Activated naive CD8-positive, alpha-beta T cell treated with anti-CD3 and anti-CD28 coated beads for 36 hours (primary cell): Measurements from ENCODE around the gene ITPRID2. TPM values are rescaled to one million over a fixed set of nuclear protein-coding genes. Genes with fewer than 3 reads are reported as not detected.
A peak's percentile ranks its signal among the peaks of the same experiment; 100 is the strongest.

Experiments used
- DNase-seq: peaks from one replicate; pipeline ENCODE4 v3.0.0; 2021
- H3K27ac Mint-ChIP-seq: one replicate; pipeline ENCODE4 v1.8.0; 2022; ENCODE audit warnings: mild to moderate bottlenecking, moderate library complexity, mixed read lengths
- H3K27me3 Mint-ChIP-seq: one replicate; pipeline ENCODE4 v1.8.0; 2022; ENCODE audit warnings: mild to moderate bottlenecking, mixed read lengths
- H3K36me3 Mint-ChIP-seq: one replicate; pipeline ENCODE4 v1.8.0; 2021; ENCODE audit warnings: mild to moderate bottlenecking, mixed read lengths
- H3K4me1 Mint-ChIP-seq: one replicate; pipeline ENCODE4 v1.8.0; 2021; ENCODE audit warnings: mixed read lengths
- H3K4me3 Mint-ChIP-seq: one replicate; pipeline ENCODE4 v1.8.0; 2022; ENCODE audit warnings: mild to moderate bottlenecking, moderate library complexity, mixed read lengths
- H3K9me3 Mint-ChIP-seq: one replicate; pipeline ENCODE4 v1.8.0; 2022; ENCODE audit warnings: mixed read lengths
- total RNA-seq, 2 experiments: library from RNA; stranded (reverse); gene quantifications; one replicate each; pipeline ENCODE4 v1.2.3, GENCODE V29; 2021

The ITPRID2 gene
- 10 to 100 TPM; 47.2 to 49.4 TPM for total RNA-seq

- DNase-seq, result peak; percentile 84
- peak within 1 kb of the TSS; percentile 96 for H3K4me3 Mint-ChIP-seq
- H3K27me3 Mint-ChIP-seq, result peaks cover 25% of the 10 kb centered on the region
- no peaks in the 10 kb centered on the region for H3K9me3 Mint-ChIP-seq
- peaks cover 19% of the 10 kb centered on the region for H3K36me3 Mint-ChIP-seq
- H3K27ac Mint-ChIP-seq, result peak within 1 kb of the TSS; percentile 94
- peaks cover 31% of the 10 kb centered on the region for H3K4me1 Mint-ChIP-seq
Measured at GRCh38 chr2:181891258-181891965, at the start of gene ITPRID2. Gene ITPRID2, plus strand, starts transcription at chr2:181891730. Its CDS starts 337 bp downstream, at chr2:181892067.

GRCh38 chr2:181844551-181845290 is 46.8 kb upstream of the ITPRID2 start:
- Mint-ChIP-seq H3K36me3 (no peaks in the 10 kb centered on the region), H3K27me3 (peaks cover 16% of the 10 kb centered on the region), H3K9me3 (no peaks in the 10 kb centered on the region)

GRCh38 chr2:181846399-181847197 is 44.9 kb upstream of the ITPRID2 start:
- Mint-ChIP-seq H3K36me3 (no peaks in the 10 kb centered on the region), H3K27me3 (peaks cover 16% of the 10 kb centered on the region), H3K4me1 (peaks cover 4% of the 10 kb centered on the region), H3K9me3 (no peaks in the 10 kb centered on the region), H3K27ac (no peak overlapping the region), H3K4me3 (no peak overlapping the region)
- no peak for DNase-seq

More at GRCh38 chr2:181844551-181845290, 46.8 kb upstream of the ITPRID2 start:
- Mint-ChIP-seq H3K4me1 (no peaks in the 10 kb centered on the region), H3K27ac (no peak overlapping the region), H3K4me3 (no peak overlapping the region)
- DNase-seq, result no peak

DNA sequence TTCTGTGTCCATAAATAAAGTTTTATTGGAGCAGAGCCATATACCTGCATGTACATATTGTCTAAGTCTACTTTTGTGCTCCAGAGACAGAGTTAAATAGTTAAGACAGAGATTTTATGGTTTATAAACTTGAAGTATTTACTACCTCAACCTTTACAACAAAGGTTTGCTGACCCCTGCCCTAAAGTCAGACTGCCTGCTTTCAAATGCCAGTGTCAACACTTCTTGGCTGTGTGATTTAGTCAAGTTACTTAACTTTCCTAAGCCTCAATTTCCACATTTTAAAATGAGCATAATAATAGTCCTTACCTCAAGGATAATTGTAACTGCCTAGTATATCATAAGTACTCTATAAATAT is 44.4 kb upstream of the ITPRID2 start:
- Mint-ChIP-seq H3K36me3 (no peaks in the 10 kb centered on the region), H3K4me1 (peaks cover 4% of the 10 kb centered on the region), H3K4me3 (no peak overlapping the region), H3K27ac (no peak overlapping the region), H3K9me3 (no peaks in the 10 kb centered on the region), H3K27me3 (peaks cover 16% of the 10 kb centered on the region)
- DNase-seq, result no peak

GRCh38 chr2:181847702-181848101 is 43.8 kb upstream of the ITPRID2 start:
- Mint-ChIP-seq H3K27me3 (peaks cover 16% of the 10 kb centered on the region), H3K36me3 (no peaks in the 10 kb centered on the region)

GRCh38 chr2:181848261-181848886 is 43.2 kb upstream of the ITPRID2 start:
- H3K4me1 Mint-ChIP-seq, result peaks cover 4% of the 10 kb centered on the region
- no peak overlapping the region for H3K4me3 Mint-ChIP-seq
- DNase-seq, result no peak
- H3K9me3 Mint-ChIP-seq, result no peaks in the 10 kb centered on the region
- H3K36me3 Mint-ChIP-seq, result no peaks in the 10 kb centered on the region
- no peak overlapping the region for H3K27ac Mint-ChIP-seq
- peaks cover 11% of the 10 kb centered on the region for H3K27me3 Mint-ChIP-seq

More at GRCh38 chr2:181847702-181848101, 43.8 kb upstream of the ITPRID2 start:
- Mint-ChIP-seq H3K27ac (no peak overlapping the region), H3K4me1 (peaks cover 4% of the 10 kb centered on the region), H3K4me3 (no peak overlapping the region), H3K9me3 (no peaks in the 10 kb centered on the region)
- DNase-seq, result no peak

DNA sequence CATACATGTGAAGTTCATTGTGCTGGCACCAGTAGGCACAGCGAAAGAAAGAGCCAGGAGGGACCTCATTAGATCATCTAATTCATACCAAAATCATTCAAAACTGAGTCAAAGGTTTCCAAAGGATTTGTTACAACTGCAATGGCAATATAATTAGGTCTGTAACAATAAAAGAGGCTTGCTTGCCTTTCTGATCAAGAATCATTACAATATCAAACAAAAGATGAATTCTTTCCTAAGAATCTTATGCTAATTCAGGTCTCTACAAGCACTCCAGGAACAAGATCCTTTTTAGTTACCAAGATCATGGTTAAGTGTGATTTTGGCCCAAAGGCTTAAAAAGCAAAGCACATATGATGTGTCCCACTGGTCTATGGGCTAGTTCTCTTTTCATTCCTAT is 41.9 kb upstream of the ITPRID2 start:
- H3K4me1 Mint-ChIP-seq, result peaks cover 4% of the 10 kb centered on the region
- no peaks in the 10 kb centered on the region for H3K36me3 Mint-ChIP-seq
- no peak for DNase-seq
- H3K9me3 Mint-ChIP-seq, result no peaks in the 10 kb centered on the region
- no peak overlapping the region for H3K4me3 Mint-ChIP-seq
- H3K27ac Mint-ChIP-seq, result no peak overlapping the region
- H3K27me3 Mint-ChIP-seq, result peaks cover 7% of the 10 kb centered on the region

DNA sequence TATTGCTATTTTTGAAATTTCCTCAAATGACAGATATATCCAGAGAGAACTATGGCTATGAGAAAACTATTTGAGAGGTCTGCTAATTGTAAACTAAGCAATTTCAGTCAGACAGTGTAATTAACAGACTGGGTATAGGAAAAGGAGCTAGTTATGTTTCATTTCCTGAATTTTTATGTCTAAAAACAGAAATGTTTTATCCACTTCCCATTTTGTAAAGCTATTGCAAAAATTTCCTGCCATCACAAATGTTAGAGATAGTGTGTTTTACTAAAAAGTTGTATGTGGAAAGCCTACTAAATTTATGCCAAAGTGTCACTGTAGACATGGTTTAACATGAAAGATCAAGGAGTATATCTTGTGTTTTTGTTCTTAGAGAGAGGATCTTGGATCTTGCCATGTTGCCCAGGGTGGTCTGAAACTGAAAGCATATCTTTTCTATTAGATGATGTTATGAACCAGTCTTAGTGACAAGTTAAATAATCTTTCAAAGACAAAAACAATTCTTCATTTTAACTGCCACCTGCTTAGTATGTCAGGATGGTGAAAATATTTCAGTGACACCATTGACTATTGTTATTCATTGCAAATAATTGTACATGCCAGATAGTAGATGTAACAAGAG is 40.5 kb upstream of the ITPRID2 start:
- Mint-ChIP-seq H3K9me3 (no peaks in the 10 kb centered on the region), H3K4me3 (no peak overlapping the region), H3K27ac (no peak overlapping the region), H3K4me1 (peaks cover 4% of the 10 kb centered on the region), H3K36me3 (no peaks in the 10 kb centered on the region), H3K27me3 (peaks cover 4% of the 10 kb centered on the region)
- no peak for DNase-seq

DNA sequence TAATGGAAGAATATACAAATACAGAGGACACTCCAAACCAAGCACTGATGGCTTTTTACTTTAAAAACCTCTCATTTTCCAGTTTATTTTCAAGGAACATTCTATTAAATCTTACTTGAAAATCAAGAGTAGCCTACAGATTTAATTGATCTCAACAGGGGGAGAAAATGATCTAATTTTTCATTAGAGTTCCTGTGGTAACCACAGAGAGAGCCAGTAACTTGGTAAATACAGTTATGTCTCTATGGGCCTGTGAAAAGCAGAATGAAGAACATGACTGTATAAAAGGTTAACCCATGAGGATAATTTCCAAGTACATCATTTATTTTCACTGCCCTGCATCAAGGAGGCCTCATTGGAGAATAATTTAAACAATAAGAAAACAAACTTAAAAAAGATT is 39.8 kb upstream of the ITPRID2 start:
- DNase-seq, result no peak
- peaks cover 4% of the 10 kb centered on the region for H3K27me3 Mint-ChIP-seq
- peaks cover 4% of the 10 kb centered on the region for H3K4me1 Mint-ChIP-seq
- no peak overlapping the region for H3K27ac Mint-ChIP-seq
- no peak overlapping the region for H3K4me3 Mint-ChIP-seq
- H3K36me3 Mint-ChIP-seq, result no peaks in the 10 kb centered on the region
- H3K9me3 Mint-ChIP-seq, result no peaks in the 10 kb centered on the region

- H3K27me3 Mint-ChIP-seq, result peaks cover 4% of the 10 kb centered on the region
Measured at GRCh38 chr2:181853696-181854095, 37.8 kb upstream of the ITPRID2 start.

DNA sequence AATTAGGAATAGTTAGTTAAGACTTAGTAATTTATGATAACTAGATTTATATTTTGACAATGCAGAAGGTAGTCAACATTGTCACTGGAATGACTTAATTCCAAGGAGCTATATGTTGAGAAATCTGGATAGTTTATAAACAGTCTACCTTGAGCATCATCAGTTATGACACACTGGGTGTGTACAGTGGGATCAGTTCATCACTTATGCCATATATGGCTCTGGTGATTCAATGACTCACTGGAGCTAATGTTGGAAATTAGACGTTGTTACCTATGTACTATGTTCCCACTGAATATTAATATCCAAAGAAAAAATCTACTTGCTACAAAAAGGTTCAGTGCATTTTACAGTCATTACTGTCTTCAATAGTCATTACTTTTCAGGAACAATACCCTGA is 34.0 kb upstream of the ITPRID2 start:
- Mint-ChIP-seq H3K36me3 (no peaks in the 10 kb centered on the region), H3K9me3 (no peaks in the 10 kb centered on the region), H3K4me1 (no peaks in the 10 kb centered on the region), H3K4me3 (no peak overlapping the region), H3K27ac (no peak overlapping the region), H3K27me3 (no peaks in the 10 kb centered on the region)
- no peak for DNase-seq

More at GRCh38 chr2:181853696-181854095, 37.8 kb upstream of the ITPRID2 start:
- Mint-ChIP-seq H3K27ac (no peak overlapping the region), H3K4me3 (no peak overlapping the region), H3K4me1 (peaks cover 4% of the 10 kb centered on the region), H3K9me3 (no peaks in the 10 kb centered on the region), H3K36me3 (no peaks in the 10 kb centered on the region)
- no peak for DNase-seq

GRCh38 chr2:181858600-181858999 is 32.9 kb upstream of the ITPRID2 start:
- H3K4me1 Mint-ChIP-seq, result no peaks in the 10 kb centered on the region
- no peak for DNase-seq
- H3K36me3 Mint-ChIP-seq, result no peaks in the 10 kb centered on the region
- no peaks in the 10 kb centered on the region for H3K9me3 Mint-ChIP-seq
- no peak overlapping the region for H3K4me3 Mint-ChIP-seq
- no peaks in the 10 kb centered on the region for H3K27me3 Mint-ChIP-seq
- H3K27ac Mint-ChIP-seq, result no peak overlapping the region

DNA sequence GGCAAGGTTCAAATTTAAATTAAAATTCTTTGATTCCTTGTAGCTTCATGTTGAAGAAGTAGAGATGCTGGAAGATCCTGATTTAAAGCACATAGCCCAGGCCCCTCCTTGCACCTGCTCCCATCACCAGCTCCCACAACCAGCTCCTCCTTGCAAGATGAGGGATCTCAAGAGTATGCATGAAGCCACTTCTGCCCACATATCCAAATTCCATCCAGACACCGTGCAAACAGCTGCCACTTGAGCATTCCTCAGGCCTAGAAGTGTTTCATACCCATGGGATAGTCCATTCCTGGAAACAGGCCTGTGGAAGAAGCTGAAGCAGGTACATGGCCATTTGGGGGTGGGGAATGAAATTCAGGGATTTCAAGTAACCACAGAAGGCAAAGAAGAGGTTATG is 32.4 kb upstream of the ITPRID2 start:
- H3K9me3 Mint-ChIP-seq, result no peaks in the 10 kb centered on the region
- H3K27me3 Mint-ChIP-seq, result no peaks in the 10 kb centered on the region
- H3K4me1 Mint-ChIP-seq, result no peaks in the 10 kb centered on the region
- no peak overlapping the region for H3K4me3 Mint-ChIP-seq
- no peak overlapping the region for H3K27ac Mint-ChIP-seq
- no peaks in the 10 kb centered on the region for H3K36me3 Mint-ChIP-seq
- DNase-seq, result no peak

DNA sequence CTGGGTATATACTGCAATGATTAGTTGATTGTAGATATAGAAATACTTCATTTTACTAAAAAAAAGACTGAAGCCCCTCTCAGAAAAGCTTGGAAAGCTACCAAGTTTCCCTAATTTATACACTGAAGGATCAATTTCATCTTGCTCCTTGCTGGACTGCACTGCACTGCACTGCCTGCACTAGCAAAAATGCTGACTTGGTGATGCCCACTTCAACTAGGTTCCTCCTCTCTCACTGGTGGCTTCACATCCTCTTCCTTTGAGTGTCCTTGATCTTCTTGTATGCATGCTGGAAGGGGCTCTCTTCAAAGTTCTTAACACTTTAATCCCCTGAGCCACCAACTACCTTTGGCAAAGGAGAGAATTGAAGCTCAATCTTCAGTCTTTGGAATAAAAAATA is 31.7 kb upstream of the ITPRID2 start:
- no peaks in the 10 kb centered on the region for H3K4me1 Mint-ChIP-seq
- no peaks in the 10 kb centered on the region for H3K9me3 Mint-ChIP-seq
- no peak for DNase-seq
- no peak overlapping the region for H3K4me3 Mint-ChIP-seq
- no peaks in the 10 kb centered on the region for H3K36me3 Mint-ChIP-seq
- no peaks in the 10 kb centered on the region for H3K27me3 Mint-ChIP-seq
- no peak overlapping the region for H3K27ac Mint-ChIP-seq
